Liver (tissue), 3 donors: ENCODE data around the gene XCL1.

Source experiments
- EGR1 ChIP-seq, 2 donors: IDR thresholded peaks; 2 replicates each; pipeline ENCODE4 v1.6.1; 2016 to 2018; ENCODE audit warnings: antibody characterized with exemption in 2 of 2, low read depth in 2 of 2
- JUND ChIP-seq, 2 donors: IDR thresholded peaks; 2 replicates each; pipeline ENCODE4 v1.6.1; 2016; ENCODE audit warnings: antibody characterized with exemption in 2 of 2
- SP1 ChIP-seq: IDR thresholded peaks from 2 replicates; pipeline ENCODE4 v1.6.1; 2018; ENCODE audit warnings: antibody characterized with exemption, mild to moderate bottlenecking
- TF ChIP-seq, protein P1 (sequence below): IDR thresholded peaks from 2 replicates; pipeline ENCODE4 v1.6.1; 2016; ENCODE audit warnings: antibody characterized with exemption, mild to moderate bottlenecking
- TF ChIP-seq, protein P2 (sequence below): fragments of 150-350 bp; IDR thresholded peaks from 2 replicates; pipeline ENCODE4 v1.5.1; 2017; ENCODE audit warnings: improper control_type of control experiment, low read depth, low read length; ENCODE audit not compliant: missing input control
- donor health status: healthy.
- donor health status: healthy.

- TF ChIP-seq, protein P1, sequence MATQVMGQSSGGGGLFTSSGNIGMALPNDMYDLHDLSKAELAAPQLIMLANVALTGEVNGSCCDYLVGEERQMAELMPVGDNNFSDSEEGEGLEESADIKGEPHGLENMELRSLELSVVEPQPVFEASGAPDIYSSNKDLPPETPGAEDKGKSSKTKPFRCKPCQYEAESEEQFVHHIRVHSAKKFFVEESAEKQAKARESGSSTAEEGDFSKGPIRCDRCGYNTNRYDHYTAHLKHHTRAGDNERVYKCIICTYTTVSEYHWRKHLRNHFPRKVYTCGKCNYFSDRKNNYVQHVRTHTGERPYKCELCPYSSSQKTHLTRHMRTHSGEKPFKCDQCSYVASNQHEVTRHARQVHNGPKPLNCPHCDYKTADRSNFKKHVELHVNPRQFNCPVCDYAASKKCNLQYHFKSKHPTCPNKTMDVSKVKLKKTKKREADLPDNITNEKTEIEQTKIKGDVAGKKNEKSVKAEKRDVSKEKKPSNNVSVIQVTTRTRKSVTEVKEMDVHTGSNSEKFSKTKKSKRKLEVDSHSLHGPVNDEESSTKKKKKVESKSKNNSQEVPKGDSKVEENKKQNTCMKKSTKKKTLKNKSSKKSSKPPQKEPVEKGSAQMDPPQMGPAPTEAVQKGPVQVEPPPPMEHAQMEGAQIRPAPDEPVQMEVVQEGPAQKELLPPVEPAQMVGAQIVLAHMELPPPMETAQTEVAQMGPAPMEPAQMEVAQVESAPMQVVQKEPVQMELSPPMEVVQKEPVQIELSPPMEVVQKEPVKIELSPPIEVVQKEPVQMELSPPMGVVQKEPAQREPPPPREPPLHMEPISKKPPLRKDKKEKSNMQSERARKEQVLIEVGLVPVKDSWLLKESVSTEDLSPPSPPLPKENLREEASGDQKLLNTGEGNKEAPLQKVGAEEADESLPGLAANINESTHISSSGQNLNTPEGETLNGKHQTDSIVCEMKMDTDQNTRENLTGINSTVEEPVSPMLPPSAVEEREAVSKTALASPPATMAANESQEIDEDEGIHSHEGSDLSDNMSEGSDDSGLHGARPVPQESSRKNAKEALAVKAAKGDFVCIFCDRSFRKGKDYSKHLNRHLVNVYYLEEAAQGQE = no peak
- TF ChIP-seq, protein P2, sequence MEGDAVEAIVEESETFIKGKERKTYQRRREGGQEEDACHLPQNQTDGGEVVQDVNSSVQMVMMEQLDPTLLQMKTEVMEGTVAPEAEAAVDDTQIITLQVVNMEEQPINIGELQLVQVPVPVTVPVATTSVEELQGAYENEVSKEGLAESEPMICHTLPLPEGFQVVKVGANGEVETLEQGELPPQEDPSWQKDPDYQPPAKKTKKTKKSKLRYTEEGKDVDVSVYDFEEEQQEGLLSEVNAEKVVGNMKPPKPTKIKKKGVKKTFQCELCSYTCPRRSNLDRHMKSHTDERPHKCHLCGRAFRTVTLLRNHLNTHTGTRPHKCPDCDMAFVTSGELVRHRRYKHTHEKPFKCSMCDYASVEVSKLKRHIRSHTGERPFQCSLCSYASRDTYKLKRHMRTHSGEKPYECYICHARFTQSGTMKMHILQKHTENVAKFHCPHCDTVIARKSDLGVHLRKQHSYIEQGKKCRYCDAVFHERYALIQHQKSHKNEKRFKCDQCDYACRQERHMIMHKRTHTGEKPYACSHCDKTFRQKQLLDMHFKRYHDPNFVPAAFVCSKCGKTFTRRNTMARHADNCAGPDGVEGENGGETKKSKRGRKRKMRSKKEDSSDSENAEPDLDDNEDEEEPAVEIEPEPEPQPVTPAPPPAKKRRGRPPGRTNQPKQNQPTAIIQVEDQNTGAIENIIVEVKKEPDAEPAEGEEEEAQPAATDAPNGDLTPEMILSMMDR = no peak
- no peak for TF ChIP-seq JUND (IDR thresholded peaks at IDR 0.05)
- no peak for TF ChIP-seq SP1
- no peak for TF ChIP-seq EGR1 (IDR thresholded peaks at IDR 0.05; ENCODE audit: low read depth in 2 of 2)
These were observed 9.4 kb upstream of the XCL1 start for GRCh38 chr1:168567007-168567406.
